ENCODE results near the gene COX7B. TPM values are rescaled to one million over a fixed set of nuclear protein-coding genes. Genes with fewer than 3 reads are reported as not detected.
"Not testable (repeated sequence)": the region's sequence is repeated elsewhere in the genome, so short reads cannot be mapped to it uniquely, and the experiment has no call there.

COX7B gene
- total RNA-seq, 2 experiments from 2014 or later: 341 to 345 TPM

GRCh38 chrX:77925764-77926163 lies 26.5 kb downstream of the COX7B start:
- DNase-seq: no peak
- H3K4me1 Mint-ChIP-seq: peaks cover 13% of the 10 kb centered on the region
- H3K36me3 Mint-ChIP-seq: peaks cover 7% of the 10 kb centered on the region
- H3K27me3 Mint-ChIP-seq: no peaks in the 10 kb centered on the region
- H3K27ac Mint-ChIP-seq: no peak overlapping the region
- H3K4me3 Mint-ChIP-seq: no peak overlapping the region
- H3K9me3 Mint-ChIP-seq: no peaks in the 10 kb centered on the region

GRCh38 chrX:77930581-77930980 lies 31.3 kb downstream of the COX7B start:
- Mint-ChIP-seq H3K27me3 (no peaks in the 10 kb centered on the region), H3K4me3 (no peak overlapping the region), H3K36me3 (peaks cover 8% of the 10 kb centered on the region), H3K9me3 (no peaks in the 10 kb centered on the region), H3K27ac (no peak overlapping the region), H3K4me1 (peaks cover 6% of the 10 kb centered on the region)
- DNase-seq: no peak

- Mint-ChIP-seq H3K27ac (no peak overlapping the region), H3K27me3 (no peaks in the 10 kb centered on the region), H3K4me1 (peaks cover 4% of the 10 kb centered on the region), H3K36me3 (peaks cover 2% of the 10 kb centered on the region), H3K4me3 (no peak overlapping the region), H3K9me3 (no peaks in the 10 kb centered on the region)
- DNase-seq: no peak
These were observed 36.6 kb downstream of the COX7B start for GRCh38 chrX:77935886-77936285.

- Mint-ChIP-seq H3K27me3 (no peaks in the 10 kb centered on the region), H3K4me3 (no peak overlapping the region), H3K27ac (no peak overlapping the region), H3K9me3 (no peaks in the 10 kb centered on the region), H3K36me3 (no peaks in the 10 kb centered on the region), H3K4me1 (peaks cover 4% of the 10 kb centered on the region)
- DNase-seq: no peak
These were observed 37.0 kb downstream of the COX7B start for GRCh38 chrX:77936299-77936698.

- no peaks in the 10 kb centered on the region for H3K9me3 Mint-ChIP-seq
- no peaks in the 10 kb centered on the region for H3K27me3 Mint-ChIP-seq
- no peak for DNase-seq
- no peak overlapping the region for H3K4me3 Mint-ChIP-seq
- H3K27ac Mint-ChIP-seq: no peak overlapping the region
- peaks cover 4% of the 10 kb centered on the region for H3K4me1 Mint-ChIP-seq
- no peaks in the 10 kb centered on the region for H3K36me3 Mint-ChIP-seq
These were observed 38.0 kb downstream of the COX7B start for GRCh38 chrX:77937291-77937690.

- Mint-ChIP-seq H3K9me3 (no peaks in the 10 kb centered on the region), H3K4me1 (peaks cover 4% of the 10 kb centered on the region), H3K27me3 (no peaks in the 10 kb centered on the region), H3K4me3 (no peak overlapping the region), H3K36me3 (no peaks in the 10 kb centered on the region), H3K27ac (no peak overlapping the region)
- no peak for DNase-seq
These were observed 38.9 kb downstream of the COX7B start for GRCh38 chrX:77938083-77938680.

GRCh38 chrX:77945031-77945430 lies 45.8 kb downstream of the COX7B start:
- not testable (repeated sequence) for H3K27me3 Mint-ChIP-seq, H3K4me1 Mint-ChIP-seq

GRCh38 chrX:77945910-77946545 lies 46.8 kb downstream of the COX7B start:
- H3K27me3 Mint-ChIP-seq: no peaks in the 10 kb centered on the region
- H3K36me3 Mint-ChIP-seq: peaks cover 2% of the 10 kb centered on the region
- DNase-seq: no peak
- no peak overlapping the region for H3K27ac Mint-ChIP-seq
- H3K4me1 Mint-ChIP-seq: peaks cover 2% of the 10 kb centered on the region
- H3K4me3 Mint-ChIP-seq: no peak overlapping the region
- H3K9me3 Mint-ChIP-seq: no peaks in the 10 kb centered on the region

More at GRCh38 chrX:77945031-77945430, 45.8 kb downstream of the COX7B start:
- not testable (repeated sequence) for H3K27ac Mint-ChIP-seq, H3K36me3 Mint-ChIP-seq, H3K4me3 Mint-ChIP-seq, H3K9me3 Mint-ChIP-seq, DNase-seq

GRCh38 chrX:77946571-77946970 lies 47.3 kb downstream of the COX7B start:
- peaks cover 2% of the 10 kb centered on the region for H3K4me1 Mint-ChIP-seq
- no peak for DNase-seq
- no peak overlapping the region for H3K4me3 Mint-ChIP-seq
- no peaks in the 10 kb centered on the region for H3K9me3 Mint-ChIP-seq
- H3K36me3 Mint-ChIP-seq: peaks cover 2% of the 10 kb centered on the region
- H3K27ac Mint-ChIP-seq: no peak overlapping the region
- H3K27me3 Mint-ChIP-seq: no peaks in the 10 kb centered on the region

- H3K27ac Mint-ChIP-seq: no peak overlapping the region
- H3K36me3 Mint-ChIP-seq: peaks cover 2% of the 10 kb centered on the region
- no peak for DNase-seq
- H3K4me3 Mint-ChIP-seq: no peak overlapping the region
- H3K4me1 Mint-ChIP-seq: peaks cover 5% of the 10 kb centered on the region
- H3K9me3 Mint-ChIP-seq: no peaks in the 10 kb centered on the region
- no peaks in the 10 kb centered on the region for H3K27me3 Mint-ChIP-seq
These were observed 50.6 kb downstream of the COX7B start for GRCh38 chrX:77949840-77950239.

- Mint-ChIP-seq H3K27ac (no peak overlapping the region), H3K4me1 (peaks cover 5% of the 10 kb centered on the region), H3K27me3 (no peaks in the 10 kb centered on the region), H3K4me3 (no peak overlapping the region), H3K36me3 (peaks cover 8% of the 10 kb centered on the region), H3K9me3 (peaks cover 1% of the 10 kb centered on the region)
- DNase-seq: no peak
These were observed 52.9 kb downstream of the COX7B start for GRCh38 chrX:77952173-77952572.

GRCh38 chrX:77953302-77953701 lies 54.0 kb downstream of the COX7B start:
- H3K27me3 Mint-ChIP-seq: no peaks in the 10 kb centered on the region
- H3K9me3 Mint-ChIP-seq: peaks cover 1% of the 10 kb centered on the region
- H3K36me3 Mint-ChIP-seq: peaks cover 13% of the 10 kb centered on the region
- H3K27ac Mint-ChIP-seq: no peak overlapping the region
- H3K4me1 Mint-ChIP-seq: peaks cover 9% of the 10 kb centered on the region
- H3K4me3 Mint-ChIP-seq: no peak overlapping the region
- DNase-seq: no peak

GRCh38 chrX:77953708-77954107 lies 54.4 kb downstream of the COX7B start:
- Mint-ChIP-seq H3K4me3 (no peak overlapping the region), H3K36me3 (peaks cover 15% of the 10 kb centered on the region), H3K27ac (no peak overlapping the region), H3K4me1 (peaks cover 9% of the 10 kb centered on the region), H3K27me3 (no peaks in the 10 kb centered on the region), H3K9me3 (peaks cover 1% of the 10 kb centered on the region)
- no peak for DNase-seq
